LNCAP (cell line): ENCODE data around the gene PCSK5.

ENCODE experiments used
- CTCF ChIP-seq: fragments of 450-650 bp; IDR thresholded peaks from 2 replicates; pipeline ENCODE4 v1.5.1; 2017; ENCODE audit warnings: mild to moderate bottlenecking

PCSK5 gene

GRCh38 chr9:75927356-75927755 lies 36.9 kb downstream of the PCSK5 start:
- no peak for TF ChIP-seq CTCF

- TF ChIP-seq CTCF: no peak
These were observed 39.7 kb downstream of the PCSK5 start for GRCh38 chr9:75930190-75930589.

GRCh38 chr9:75930730-75931321 lies 40.4 kb downstream of the PCSK5 start:
- no peak for TF ChIP-seq CTCF

- TF ChIP-seq CTCF: no peak
These were observed 43.5 kb downstream of the PCSK5 start for GRCh38 chr9:75933982-75934381.

- TF ChIP-seq CTCF: no peak
These were observed 45.1 kb downstream of the PCSK5 start for GRCh38 chr9:75935591-75935990.

GRCh38 chr9:75937521-75938258 lies 47.2 kb downstream of the PCSK5 start:
- TF ChIP-seq CTCF: no peak

GRCh38 chr9:75938946-75939345 lies 48.5 kb downstream of the PCSK5 start:
- no peak for TF ChIP-seq CTCF
